A375 (cell line): Measurements from ENCODE around the gene RTTN. TPM values are rescaled to one million over a fixed set of nuclear protein-coding genes. Genes with fewer than 3 reads are reported as not detected.

Experiments
- total RNA-seq: library from RNA; depleted of rRNA; stranded (reverse); fragments of >200 nt; shearing (Covaris generic); gene quantifications from 2 replicates; pipeline ENCODE4 v1.2.3, GENCODE V29; 2014; rRNA removed

The RTTN gene, protein sequence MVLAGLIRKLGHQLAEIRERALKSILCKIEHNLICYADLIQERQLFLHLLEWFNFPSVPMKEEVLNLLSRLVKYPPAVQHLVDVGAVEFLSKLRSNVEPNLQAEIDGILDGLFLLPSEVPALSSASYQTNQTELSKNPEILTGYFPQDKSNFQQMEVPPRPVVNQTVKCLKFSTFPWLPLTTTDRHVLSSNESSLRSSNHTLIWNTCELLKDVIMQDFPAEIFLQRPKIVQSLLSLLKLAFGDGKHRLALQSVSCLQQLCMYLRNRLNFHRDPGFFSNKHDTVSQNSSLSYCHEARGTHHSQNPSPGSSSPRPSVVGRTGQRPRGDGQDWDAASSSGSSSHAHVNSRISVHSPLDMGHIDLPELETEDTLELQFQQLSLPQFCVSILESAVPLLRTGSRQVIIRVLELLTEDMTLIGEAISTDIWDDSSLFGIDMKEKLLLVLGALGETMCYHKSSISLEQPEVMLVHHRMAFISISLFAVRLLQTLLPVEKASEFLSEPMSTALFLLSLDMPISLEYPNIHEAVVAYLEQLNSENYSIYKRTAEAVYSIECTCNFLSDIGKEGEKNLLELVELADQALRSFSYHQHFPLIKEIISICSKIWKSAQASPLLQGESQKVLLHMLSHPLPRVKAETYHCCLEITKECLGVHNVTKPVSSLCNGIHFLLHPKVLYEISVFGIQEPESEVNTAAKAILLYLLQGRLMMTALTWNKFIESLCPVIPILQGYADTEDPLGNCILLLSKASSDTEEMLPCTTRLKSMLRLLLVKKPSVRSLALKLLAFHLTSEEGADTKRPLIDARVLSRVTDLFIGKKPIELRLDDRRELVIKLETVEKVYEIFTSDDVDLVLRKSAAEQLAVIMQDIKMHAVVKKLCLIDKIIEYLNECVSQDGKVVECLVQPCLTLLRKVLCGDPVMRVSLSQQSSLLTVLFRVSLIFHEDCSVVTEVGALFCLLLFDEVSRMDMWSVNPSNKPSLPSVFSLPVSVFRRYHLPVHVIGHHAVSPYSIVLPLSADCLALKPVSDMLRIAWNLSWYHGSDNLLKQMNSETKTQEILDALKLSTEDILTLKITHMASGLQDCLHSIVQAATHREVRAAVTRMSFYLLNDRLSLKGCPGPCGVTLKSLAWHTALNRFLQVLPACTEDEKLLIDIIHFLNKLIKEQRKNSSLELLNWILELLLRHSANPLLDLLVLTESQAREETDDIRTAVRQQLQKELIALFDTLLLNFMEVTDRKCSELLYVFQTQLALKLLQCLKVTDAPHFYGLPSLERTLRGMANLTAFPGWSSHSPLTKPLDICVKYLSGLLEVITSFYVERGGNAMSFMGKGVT (N-terminal part only)
- 9.1 and 11.1 TPM in 2 replicates for total RNA-seq

DNA sequence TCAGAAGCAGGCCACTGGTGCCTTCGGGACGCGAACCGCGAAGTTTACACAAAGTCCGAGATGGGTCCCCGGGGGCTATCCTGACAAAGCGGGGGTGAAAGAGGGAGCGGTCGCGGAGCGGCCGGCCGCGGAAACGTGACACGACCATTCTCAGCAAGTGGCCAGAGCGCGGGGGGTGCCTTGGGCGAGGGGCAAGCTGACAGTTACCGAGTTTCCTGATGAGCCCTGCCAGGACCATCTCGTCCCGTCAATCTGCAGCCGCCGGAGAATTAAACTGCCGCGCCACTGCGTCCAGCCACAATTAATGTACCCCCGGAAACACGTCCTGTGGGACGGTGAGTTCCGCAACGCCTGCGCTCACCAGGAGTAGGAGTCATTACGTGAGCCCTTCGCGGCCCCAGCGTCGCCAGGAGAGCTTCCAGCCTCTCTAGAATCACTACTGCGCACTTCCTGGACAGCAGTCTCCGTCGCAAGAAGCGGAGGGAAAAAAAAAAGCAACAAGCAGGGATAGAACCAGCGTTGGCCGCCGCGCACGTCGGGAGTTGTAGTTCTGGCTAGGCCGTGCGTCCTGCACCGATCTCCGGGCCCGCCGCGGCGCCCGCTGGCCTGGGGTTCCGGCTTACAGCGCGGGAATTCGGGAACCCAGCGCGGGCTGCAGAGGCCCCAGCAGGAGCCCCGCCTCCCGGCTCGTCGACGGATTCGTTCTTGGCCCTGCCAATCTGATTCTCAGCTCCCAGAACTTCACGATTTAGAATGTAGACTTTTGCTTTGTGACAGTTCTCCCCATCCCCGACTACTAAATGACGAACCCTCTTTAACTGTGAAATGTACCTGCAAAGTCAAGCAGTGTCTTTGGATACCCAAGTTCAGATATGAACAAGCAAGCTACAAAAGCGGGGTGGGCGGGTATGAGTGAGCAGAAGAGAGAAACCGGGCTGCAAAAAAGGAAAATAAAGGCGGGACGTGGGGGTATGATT is at the start of gene RTTN:
RTTN (minus strand) TSS at position 267 of the 977 bp plus-strand sequence; CDS start at position 238, 29 bp downstream.

Other genes with a start within 250 kb of the RTTN start
- 18.0 and 18.4 TPM in 2 replicates for gene SOCS6, start 83.4 kb upstream of the RTTN start, total RNA-seq